Measurements from ENCODE around the gene TRAPPC2. TPM values are rescaled to one million over a fixed set of nuclear protein-coding genes. Genes with fewer than 3 reads are reported as not detected.
A peak's percentile ranks its signal among the peaks of the same experiment; 100 is the strongest.
"Not testable (repeated sequence)": the region's sequence is repeated elsewhere in the genome, so short reads cannot be mapped to it uniquely, and the experiment has no call there.

Gene TRAPPC2
- total RNA-seq, 1 donor from 2014 or later, result 41.2 TPM

DNA sequence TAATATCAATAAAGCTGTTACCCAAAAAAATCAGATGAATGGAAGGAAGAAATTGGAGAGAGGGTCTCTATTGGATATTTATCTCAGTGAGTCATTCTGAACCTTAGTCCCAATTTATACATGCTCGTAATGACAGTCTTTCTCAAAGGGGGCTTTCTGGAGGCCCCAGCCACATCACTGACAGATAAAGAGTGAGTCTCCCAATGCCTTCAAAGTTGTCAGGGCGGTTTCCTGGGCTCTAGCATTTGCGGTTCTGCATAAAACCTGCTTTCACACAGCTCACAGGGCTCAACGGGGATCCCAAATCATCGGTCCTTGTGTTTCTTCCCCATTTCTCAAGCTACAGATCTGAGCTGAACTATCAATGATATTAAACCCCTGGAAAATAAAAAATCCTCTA lies 64.2 kb downstream of the TRAPPC2 start:
- no peak for DNase-seq (ENCODE audit: low spot score)

DNA sequence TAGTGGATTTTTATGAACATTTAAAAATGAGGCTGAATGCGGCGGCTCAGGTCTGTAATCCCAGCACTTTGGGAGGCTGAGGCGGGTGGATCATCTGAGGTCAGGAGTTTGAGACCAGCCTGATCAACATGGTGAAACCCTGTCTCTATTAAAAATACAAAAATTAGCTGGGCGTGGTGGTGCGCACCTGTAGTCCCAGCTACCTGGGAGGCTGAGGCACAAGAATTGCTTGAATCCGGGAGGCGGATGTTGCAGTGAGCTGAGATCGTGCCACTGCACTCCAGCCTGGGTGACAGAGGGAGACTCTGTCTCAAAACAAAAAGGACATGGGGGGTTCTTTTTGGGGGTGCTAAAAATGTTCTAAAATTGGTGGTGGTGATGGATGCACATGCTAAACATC lies 64.7 kb downstream of the TRAPPC2 start:
- not testable (repeated sequence) for DNase-seq (ENCODE audit: low spot score)

DNA sequence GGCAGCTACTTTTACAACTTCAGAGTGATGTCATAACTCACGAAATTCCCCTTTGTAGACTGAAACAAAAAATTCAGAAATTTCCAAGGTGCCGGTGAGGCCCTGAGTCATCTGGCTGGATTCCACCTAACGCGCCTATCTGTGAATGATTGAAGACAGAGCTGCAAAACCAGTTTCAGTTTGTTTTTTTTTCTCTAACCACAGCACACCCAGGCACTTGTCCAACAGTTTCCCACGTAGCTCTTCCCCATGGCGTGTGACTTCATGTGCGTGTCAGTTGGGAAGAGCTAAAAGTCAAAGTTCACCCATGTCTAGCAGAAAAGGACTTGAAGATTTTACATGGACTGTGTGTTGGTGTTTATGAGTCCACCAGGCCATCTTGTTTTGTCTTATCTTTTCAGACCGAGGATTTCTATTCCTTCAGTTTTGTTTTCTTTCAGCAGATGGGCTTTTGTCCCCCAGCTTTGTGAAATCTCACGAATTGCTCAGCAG lies 65.1 kb downstream of the TRAPPC2 start:
- DNase-seq (ENCODE audit: low spot score), result peak; percentile 87

GRCh38 chrX:13667919-13668318 lies 66.5 kb downstream of the TRAPPC2 start:
- no peak for DNase-seq (ENCODE audit: low spot score)

GRCh38 chrX:13666836-13667235 lies 67.6 kb downstream of the TRAPPC2 start:
- DNase-seq (ENCODE audit: low spot score), result no peak

DNA sequence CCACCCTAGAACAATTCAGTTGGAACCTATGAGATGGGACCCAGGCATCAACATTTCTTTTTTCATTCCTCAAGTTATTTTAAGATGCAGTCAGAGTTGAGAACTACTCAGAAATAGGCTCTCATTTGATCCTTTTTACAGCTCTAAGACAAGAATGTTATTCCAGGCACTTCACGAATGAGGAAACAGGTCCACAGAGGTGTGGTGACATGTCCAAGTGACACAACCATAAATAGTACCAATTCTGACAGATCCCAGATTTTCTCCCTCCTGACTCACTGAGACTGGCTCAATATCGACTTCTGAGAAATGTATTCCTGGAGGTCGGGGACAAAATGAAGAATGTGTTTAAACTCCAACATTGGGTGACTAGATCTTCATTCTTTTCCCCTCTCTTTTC lies 70.4 kb downstream of the TRAPPC2 start:
- no peak for DNase-seq (ENCODE audit: low spot score)

- DNase-seq (ENCODE audit: low spot score), result peak; percentile 90
These were observed 72.0 kb downstream of the TRAPPC2 start for GRCh38 chrX:13662355-13662791.

Other genes with a start within 250 kb of the TRAPPC2 start
- 95.3 TPM for gene EGFL6, start 165.0 kb downstream of the TRAPPC2 start, total RNA-seq (ENCODE audit: insufficient read depth, low replicate concordance)
- gene TCEANC, start 81.5 kb downstream of the TRAPPC2 start, total RNA-seq (ENCODE audit: insufficient read depth, low replicate concordance), result 6.0 TPM
- 33.7 TPM for gene RAB9A, start 45.5 kb downstream of the TRAPPC2 start, total RNA-seq (ENCODE audit: insufficient read depth, low replicate concordance)
- gene OFD1, start 128 bp upstream of the TRAPPC2 start, total RNA-seq (ENCODE audit: insufficient read depth, low replicate concordance), result 8.4 TPM
- gene GPM6B, start 82.5 kb upstream of the TRAPPC2 start, total RNA-seq (ENCODE audit: insufficient read depth, low replicate concordance), result 2.2 TPM

Data from umbilical cord (tissue), 2 donors.